ENCODE data around the gene GNAT2. TPM values are rescaled to one million over a fixed set of nuclear protein-coding genes. Genes with fewer than 3 reads are reported as not detected.

GNAT2 gene
- total RNA-seq, 6 experiments from 2014 or later, result 0.11 to 0.40 (median 0.34) TPM; not detected in 3

DNA sequence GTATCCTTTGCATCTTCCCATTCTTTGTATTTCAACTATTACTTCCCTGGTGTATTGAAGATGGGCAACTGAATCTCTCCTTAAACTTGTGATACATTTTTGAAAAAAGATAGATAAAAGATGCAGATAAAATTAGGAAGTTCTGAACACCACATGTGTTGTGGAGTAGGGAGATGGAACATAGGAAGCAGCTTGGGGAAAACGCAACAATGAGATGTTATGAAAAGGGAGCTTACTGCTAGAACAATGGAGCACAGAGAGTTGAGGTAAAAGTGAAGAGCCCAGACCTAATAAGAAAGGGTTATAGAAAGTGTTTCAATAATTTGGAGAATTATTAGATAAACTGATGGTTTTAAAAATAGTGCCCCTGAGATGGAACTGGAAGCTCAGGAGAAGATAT, 50.1 kb downstream of the GNAT2 start:
- Mint-ChIP-seq H3K4me1 (ENCODE audit: low read depth) (peaks cover 49% of the 10 kb centered on the region), H3K9me3 (no peaks in the 10 kb centered on the region), H3K27ac (no peak overlapping the region), H3K27me3 (ENCODE audit: insufficient read depth) (peaks cover 1% of the 10 kb centered on the region; the same call in 1 of the 2 replicates), H3K36me3 (ENCODE audit: low read depth) (peaks cover 5% of the 10 kb centered on the region), H3K4me3 (no peak overlapping the region)
- TF ChIP-seq, protein P1, sequence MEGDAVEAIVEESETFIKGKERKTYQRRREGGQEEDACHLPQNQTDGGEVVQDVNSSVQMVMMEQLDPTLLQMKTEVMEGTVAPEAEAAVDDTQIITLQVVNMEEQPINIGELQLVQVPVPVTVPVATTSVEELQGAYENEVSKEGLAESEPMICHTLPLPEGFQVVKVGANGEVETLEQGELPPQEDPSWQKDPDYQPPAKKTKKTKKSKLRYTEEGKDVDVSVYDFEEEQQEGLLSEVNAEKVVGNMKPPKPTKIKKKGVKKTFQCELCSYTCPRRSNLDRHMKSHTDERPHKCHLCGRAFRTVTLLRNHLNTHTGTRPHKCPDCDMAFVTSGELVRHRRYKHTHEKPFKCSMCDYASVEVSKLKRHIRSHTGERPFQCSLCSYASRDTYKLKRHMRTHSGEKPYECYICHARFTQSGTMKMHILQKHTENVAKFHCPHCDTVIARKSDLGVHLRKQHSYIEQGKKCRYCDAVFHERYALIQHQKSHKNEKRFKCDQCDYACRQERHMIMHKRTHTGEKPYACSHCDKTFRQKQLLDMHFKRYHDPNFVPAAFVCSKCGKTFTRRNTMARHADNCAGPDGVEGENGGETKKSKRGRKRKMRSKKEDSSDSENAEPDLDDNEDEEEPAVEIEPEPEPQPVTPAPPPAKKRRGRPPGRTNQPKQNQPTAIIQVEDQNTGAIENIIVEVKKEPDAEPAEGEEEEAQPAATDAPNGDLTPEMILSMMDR (IDR thresholded peaks at IDR 0.05), result no peak
- DNase-seq, result no peak

DNA sequence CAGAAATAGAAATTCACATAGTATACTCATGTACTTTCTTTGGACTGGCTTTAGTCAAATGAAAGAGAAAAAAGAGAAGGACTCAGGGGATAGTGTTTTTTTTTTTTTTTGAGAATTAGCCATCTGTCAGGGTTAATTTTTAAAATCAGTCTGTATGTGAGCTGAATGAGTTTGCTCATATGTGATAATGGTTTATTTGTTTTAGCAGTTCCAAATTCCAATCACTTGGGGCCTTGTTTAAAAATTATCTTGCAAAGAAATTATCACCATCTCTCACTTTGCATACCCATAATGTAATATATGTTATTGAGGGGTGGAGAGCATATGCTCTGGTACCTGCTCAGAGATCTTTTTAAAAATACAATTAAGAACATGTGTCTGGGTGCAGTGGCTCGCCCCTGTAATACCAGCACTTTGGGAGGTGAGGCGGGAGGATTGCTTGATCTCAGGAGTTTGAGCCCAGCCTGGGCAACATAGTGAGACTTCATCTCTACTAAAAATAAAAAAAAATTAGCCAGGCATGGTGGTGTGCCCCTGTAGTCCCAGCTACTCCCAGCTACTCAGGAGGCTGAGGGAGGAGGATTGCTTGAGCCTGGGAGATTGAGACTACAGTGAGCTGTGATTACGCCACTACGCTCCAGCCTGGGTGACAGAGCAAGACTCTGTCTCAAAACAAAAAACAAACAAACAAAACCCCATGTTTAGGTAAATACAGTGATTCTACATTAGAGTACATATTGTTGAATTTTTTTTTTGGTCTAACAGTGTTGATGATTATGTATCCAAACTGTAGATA, 51.3 kb downstream of the GNAT2 start:
- Mint-ChIP-seq H3K9me3 (no peaks in the 10 kb centered on the region), H3K36me3 (ENCODE audit: low read depth) (peaks cover 5% of the 10 kb centered on the region), H3K27me3 (ENCODE audit: insufficient read depth) (peaks cover 1% of the 10 kb centered on the region; the same call in 1 of the 2 replicates), H3K27ac (no peak overlapping the region), H3K4me1 (ENCODE audit: low read depth) (peaks cover 52% of the 10 kb centered on the region), H3K4me3 (no peak overlapping the region)
- TF ChIP-seq, protein P1 (IDR thresholded peaks at IDR 0.05), result no peak
- DNase-seq, result no peak

DNA sequence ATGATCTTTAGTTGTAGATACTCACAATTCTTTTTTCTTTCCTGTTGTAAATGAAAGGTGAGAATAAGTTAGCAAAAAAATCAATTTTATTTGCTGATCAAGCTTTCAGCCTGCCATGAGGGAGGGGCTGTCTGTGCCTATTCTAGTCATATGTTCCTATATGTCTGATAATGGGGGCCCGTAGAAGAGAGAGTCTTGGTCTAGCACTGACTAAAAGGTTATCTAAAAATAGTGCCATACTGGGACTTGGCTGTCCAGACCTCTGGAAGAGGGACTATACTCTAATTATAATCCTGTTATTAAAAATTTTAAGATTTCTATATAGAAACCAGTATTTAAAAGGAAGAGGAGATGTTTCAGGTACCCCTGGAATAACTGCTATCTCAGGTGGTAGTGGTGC, 52.4 kb downstream of the GNAT2 start:
- Mint-ChIP-seq H3K36me3 (ENCODE audit: low read depth) (peaks cover 5% of the 10 kb centered on the region), H3K4me1 (ENCODE audit: low read depth) (peaks cover 54% of the 10 kb centered on the region), H3K27ac (no peak overlapping the region), H3K4me3 (no peak overlapping the region), H3K9me3 (no peaks in the 10 kb centered on the region), H3K27me3 (ENCODE audit: insufficient read depth) (no peaks in the 10 kb centered on the region)
- TF ChIP-seq, protein P1 (IDR thresholded peaks at IDR 0.05), result no peak
- no peak for DNase-seq

- Mint-ChIP-seq H3K9me3 (no peaks in the 10 kb centered on the region), H3K4me1 (ENCODE audit: low read depth) (peaks cover 68% of the 10 kb centered on the region), H3K4me3 (no peak overlapping the region), H3K27me3 (ENCODE audit: insufficient read depth) (no peaks in the 10 kb centered on the region), H3K36me3 (ENCODE audit: low read depth) (peaks cover 5% of the 10 kb centered on the region), H3K27ac (no peak overlapping the region)
- DNase-seq, result no peak
- TF ChIP-seq, protein P1 (IDR thresholded peaks at IDR 0.05), result no peak
These were observed 54.2 kb downstream of the GNAT2 start for GRCh38 chr1:109565241-109565640.

DNA sequence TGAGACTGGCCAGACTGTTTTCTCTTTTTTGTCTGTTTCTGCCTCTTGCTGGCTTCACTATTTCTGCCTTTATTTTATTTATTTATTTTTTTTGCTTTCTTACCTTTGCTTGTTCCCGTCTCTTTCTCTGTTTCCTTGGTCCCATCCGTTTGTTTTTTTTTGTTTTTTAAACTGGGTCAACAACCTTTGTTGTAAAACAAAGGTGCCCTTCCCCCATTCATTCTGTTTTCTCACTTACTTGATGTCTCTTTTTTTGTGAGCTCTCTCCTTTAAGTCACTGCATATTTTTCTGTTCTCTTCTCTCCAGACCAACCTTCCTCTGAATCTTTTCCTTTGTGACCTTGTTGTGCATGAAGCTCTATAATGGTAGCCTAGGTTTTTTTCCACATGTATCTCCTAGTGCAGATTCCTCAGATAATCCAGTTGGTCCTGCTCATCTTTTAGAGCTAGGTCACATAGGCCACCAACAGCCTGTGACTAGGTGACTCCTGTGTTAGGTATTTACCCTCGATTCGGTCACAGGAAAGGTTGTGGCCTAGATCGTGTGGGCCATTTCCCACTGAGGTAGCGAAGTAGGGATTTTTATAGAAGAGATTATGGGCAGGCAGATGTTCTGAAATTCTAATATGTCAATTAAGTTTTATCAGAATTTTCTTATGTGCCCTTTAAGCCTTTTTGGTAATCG, 55.1 kb downstream of the GNAT2 start:
- Mint-ChIP-seq H3K4me1 (ENCODE audit: low read depth) (peaks cover 77% of the 10 kb centered on the region), H3K4me3 (no peak overlapping the region), H3K27ac (peak overlapping the region; percentile 41; the same call in 1 of the 2 replicates), H3K27me3 (ENCODE audit: insufficient read depth) (no peaks in the 10 kb centered on the region), H3K9me3 (no peaks in the 10 kb centered on the region), H3K36me3 (ENCODE audit: low read depth) (peaks cover 5% of the 10 kb centered on the region)
- no peak for DNase-seq
- TF ChIP-seq, protein P1 (IDR thresholded peaks at IDR 0.05), result no peak
